M059J (cell line): ENCODE data around the gene ZNF516. TPM values are rescaled to one million over a fixed set of nuclear protein-coding genes. Genes with fewer than 3 reads are reported as not detected.

Source experiments
- DNase-seq: peaks from one replicate; pipeline ENCODE4 v3.0.0-alpha.2; 2012; ENCODE audit warnings: low read depth
- total RNA-seq: library from RNA; depleted of rRNA; stranded (reverse); fragments of >200 nt; shearing (Covaris generic); gene quantifications from 2 replicates; pipeline ENCODE4 v1.2.3, GENCODE V29; 2014

ZNF516 gene
- total RNA-seq, 1 experiment from 2014 or later, result 8.9 TPM

GRCh38 chr18:76471593-76471992 lies 23.4 kb downstream of the ZNF516 start:
- DNase-seq, result no peak

GRCh38 chr18:76468345-76469304 lies 26.4 kb downstream of the ZNF516 start:
- no peak for DNase-seq

GRCh38 chr18:76467371-76468190 lies 27.5 kb downstream of the ZNF516 start:
- DNase-seq, result no peak

GRCh38 chr18:76466410-76466991 lies 28.5 kb downstream of the ZNF516 start:
- no peak for DNase-seq

- DNase-seq, result no peak
Measured at GRCh38 chr18:76465630-76466409, 29.2 kb downstream of the ZNF516 start.

- no peak for DNase-seq
Measured at GRCh38 chr18:76464281-76465259, 30.5 kb downstream of the ZNF516 start.

- DNase-seq, result no peak
Measured at GRCh38 chr18:76463872-76464271, 31.2 kb downstream of the ZNF516 start.

- no peak for DNase-seq
Measured at GRCh38 chr18:76463358-76463757, 31.7 kb downstream of the ZNF516 start.

GRCh38 chr18:76462326-76462694 lies 32.7 kb downstream of the ZNF516 start:
- no peak for DNase-seq

- no peak for DNase-seq
Measured at GRCh38 chr18:76461692-76462325, 33.2 kb downstream of the ZNF516 start.

- DNase-seq, result no peak
Measured at GRCh38 chr18:76461148-76461547, 33.9 kb downstream of the ZNF516 start.

- DNase-seq, result no peak
Measured at GRCh38 chr18:76460482-76460881, 34.6 kb downstream of the ZNF516 start.

- peak; percentile 100 for DNase-seq
Measured at GRCh38 chr18:76459687-76460350, 35.2 kb downstream of the ZNF516 start.

- no peak for DNase-seq
Measured at GRCh38 chr18:76459312-76459686, 35.7 kb downstream of the ZNF516 start.

GRCh38 chr18:76458522-76459311 lies 36.3 kb downstream of the ZNF516 start:
- no peak for DNase-seq

- DNase-seq, result no peak
Measured at GRCh38 chr18:76457957-76458356, 37.1 kb downstream of the ZNF516 start.

GRCh38 chr18:76457475-76457874 lies 37.6 kb downstream of the ZNF516 start:
- DNase-seq, result peak; percentile 66

- peak; percentile 27 for DNase-seq
Measured at GRCh38 chr18:76456823-76457222, 38.2 kb downstream of the ZNF516 start.
